HEK293T (cell line): Measurements from ENCODE around the gene RFC2.
"Not testable (repeated sequence)": the region's sequence is repeated elsewhere in the genome, so short reads cannot be mapped to it uniquely, and the experiment has no call there.

ENCODE experiments used
- CTCF ChIA-PET: fragments of 350-600 bp; formaldehyde crosslinking; extraction: SDS; loops from one replicate; lab custom pipeline; 2021; ENCODE audit warnings: antibody characterized with exemption, inconsistent platforms; lab: Yijun Ruan, JAX
- POLR2A ChIA-PET: fragments of 350-600 bp; formaldehyde crosslinking; extraction: SDS; loops from one replicate; lab custom pipeline; 2020; ENCODE audit warnings: antibody characterized with exemption, inconsistent platforms; lab: Yijun Ruan, JAX
- DNase-seq: peaks from one replicate; pipeline ENCODE4 v3.0.0; 2012; ENCODE audit warnings: mixed read lengths; ENCODE audit errors: extremely low spot score
- ARNT ChIP-seq: fragments of 450-650 bp; IDR thresholded peaks from 2 replicates; pipeline ENCODE4 v1.6.1; 2017; ENCODE audit warnings: mild to moderate bottlenecking
- BHLHE40 ChIP-seq: fragments of 450-650 bp; IDR thresholded peaks from 2 replicates; pipeline ENCODE4 v1.6.1; 2016; ENCODE audit warnings: mild to moderate bottlenecking, moderate library complexity, borderline replicate concordance
- CTBP1 ChIP-seq: fragments of 450-650 bp; IDR thresholded peaks from 2 replicates; pipeline ENCODE4 v1.6.1; 2016; ENCODE audit warnings: borderline replicate concordance
- ELF4 ChIP-seq: fragments of 450-650 bp; IDR thresholded peaks from 2 replicates; pipeline ENCODE4 v1.6.1; 2017; ENCODE audit warnings: antibody characterized with exemption
- FOXA1 ChIP-seq: fragments of 450-650 bp; IDR thresholded peaks from 2 replicates; pipeline ENCODE4 v1.6.1; 2016; ENCODE audit warnings: mild to moderate bottlenecking
- FOXK2 ChIP-seq: fragments of 450-650 bp; IDR thresholded peaks from 2 replicates; pipeline ENCODE4 v1.6.1; 2016; ENCODE audit warnings: mild to moderate bottlenecking
- FOXM1 ChIP-seq: fragments of 450-650 bp; IDR thresholded peaks from 2 replicates; pipeline ENCODE4 v1.6.1; 2017; ENCODE audit warnings: mild to moderate bottlenecking, borderline replicate concordance
- HDGF ChIP-seq: fragments of 450-650 bp; IDR thresholded peaks from 2 replicates; pipeline ENCODE4 v1.6.1; 2017; ENCODE audit warnings: antibody characterized with exemption, borderline replicate concordance
- L3MBTL2 ChIP-seq: fragments of 450-650 bp; conservative IDR thresholded peaks from 2 replicates; pipeline ENCODE4 v1.6.1; 2016; ENCODE audit warnings: mild to moderate bottlenecking
- LEF1 ChIP-seq: fragments of 450-650 bp; IDR thresholded peaks from 2 replicates; pipeline ENCODE4 v1.6.1; 2017; ENCODE audit warnings: mild to moderate bottlenecking, borderline replicate concordance
- NFRKB ChIP-seq: fragments of 450-650 bp; IDR thresholded peaks from 2 replicates; pipeline ENCODE4 v1.6.1; 2016; ENCODE audit warnings: mild to moderate bottlenecking, moderate library complexity
- SP1 ChIP-seq: fragments of 450-650 bp; IDR thresholded peaks from 2 replicates; pipeline ENCODE4 v1.6.1; 2017
- SUZ12 ChIP-seq: fragments of 450-650 bp; IDR thresholded peaks from 2 replicates; pipeline ENCODE4 v1.6.1; 2016; ENCODE audit warnings: mild to moderate bottlenecking
- TARDBP ChIP-seq: fragments of 450-650 bp; IDR thresholded peaks from 2 replicates; pipeline ENCODE4 v1.6.1; 2016
- ZNF384 ChIP-seq: fragments of 450-650 bp; IDR thresholded peaks from 2 replicates; pipeline ENCODE4 v1.6.1; 2016
- TF ChIP-seq, protein P1 (sequence below): fragments of 450-650 bp; IDR thresholded peaks from 2 replicates; pipeline ENCODE4 v1.6.1; 2016

Gene RFC2

DNA sequence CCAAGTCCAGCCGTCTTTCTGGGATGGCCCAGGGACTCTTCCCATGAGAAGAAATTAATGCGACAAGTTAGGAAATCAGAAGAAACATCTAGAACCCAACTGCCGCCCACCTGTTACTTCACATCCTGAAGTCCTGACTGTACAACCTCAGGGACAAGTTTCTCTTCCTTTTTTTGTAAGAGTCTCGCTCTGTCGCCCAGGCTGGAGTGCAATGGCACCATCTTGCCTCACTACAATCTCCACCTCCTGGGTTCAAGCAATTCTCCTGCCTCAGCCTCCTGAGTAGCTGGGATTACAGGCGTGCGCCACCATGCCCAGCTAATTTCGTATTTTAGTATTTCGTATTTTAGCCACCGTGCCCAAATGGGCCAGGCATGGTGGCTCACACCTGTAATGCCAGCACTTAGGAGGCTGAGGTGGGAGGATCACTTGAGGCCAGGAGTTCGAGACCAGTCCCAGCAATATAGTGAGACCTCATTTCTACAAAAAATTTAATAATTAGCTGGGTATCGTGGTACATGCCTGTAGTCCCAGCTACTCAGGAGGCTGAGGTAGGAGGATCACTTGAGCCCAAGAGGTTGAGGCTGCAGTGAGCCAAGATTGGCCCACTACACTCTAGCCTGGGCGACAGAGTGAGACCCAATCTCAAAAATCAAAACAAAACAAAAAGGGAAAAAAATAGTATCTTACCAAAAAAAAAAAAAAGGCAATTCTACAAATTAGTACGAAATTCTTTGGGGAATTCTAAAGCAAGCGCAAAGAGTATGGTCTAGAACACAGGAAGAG lies 23.6 kb downstream of the RFC2 start:
- ChIA-PET POLR2A (no interaction called here), CTCF (interaction anchor here (1.0 kb wide), 1 partner anchor 171 kb away, joined by 3 read pairs; no protein-coding TSS in a partner anchor)
- TF ChIP-seq ARNT (no peak), SP1 (no peak), SUZ12 (no peak), TARDBP (no peak), CTBP1 (no peak), FOXK2 (no peak), L3MBTL2 (no peak), NFRKB (no peak)
- DNase-seq = no peak

DNA sequence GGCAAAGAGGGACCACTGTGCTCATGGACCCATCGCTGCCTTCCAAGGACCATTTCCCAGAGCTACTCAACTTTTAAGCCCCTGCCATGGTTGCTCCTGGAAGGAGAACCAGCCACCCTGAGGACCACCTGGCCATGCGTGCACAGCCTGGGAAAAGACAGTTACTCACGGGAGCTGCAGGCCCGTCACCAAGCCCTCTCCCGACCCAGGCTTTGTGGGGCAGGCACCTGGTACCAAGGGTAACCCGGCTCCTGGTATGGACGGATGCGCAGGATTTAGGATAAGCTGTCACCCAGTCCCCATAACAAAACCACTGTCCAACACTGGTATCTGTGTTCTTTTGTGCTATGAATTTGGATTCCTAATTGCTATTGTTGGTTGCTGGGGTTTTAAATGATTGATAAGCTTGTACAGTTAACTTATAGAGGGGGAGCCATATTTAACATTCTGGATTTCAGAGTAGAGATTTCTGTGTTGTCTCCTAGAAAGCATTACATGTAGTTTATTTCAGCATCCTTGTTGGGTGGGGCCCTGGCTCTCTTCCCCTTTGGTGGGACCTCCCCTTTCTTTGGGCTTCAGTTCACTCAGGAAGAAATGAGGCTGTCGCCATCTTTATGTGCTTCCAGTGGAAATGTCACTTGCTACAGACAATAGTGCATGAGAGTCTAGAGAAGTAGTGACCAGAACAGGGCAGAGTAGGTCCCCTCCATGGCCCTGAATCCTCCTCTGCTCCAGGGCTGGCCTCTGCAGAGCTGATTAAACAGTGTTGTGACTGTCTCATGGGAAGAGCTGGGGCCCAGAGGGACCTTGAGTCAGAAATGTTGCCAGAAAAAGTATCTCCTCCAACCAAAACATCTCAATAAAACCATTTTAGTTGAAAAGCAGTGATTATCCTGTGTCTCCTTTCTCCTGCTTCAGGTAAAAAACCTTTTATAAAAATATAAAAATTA lies 25.0 kb downstream of the RFC2 start:
- ChIA-PET POLR2A (no interaction called here), CTCF (no interaction called here)
- TF ChIP-seq FOXM1 = no peak
- TF ChIP-seq SUZ12 = no peak
- TF ChIP-seq FOXA1 = no peak
- TF ChIP-seq LEF1 = no peak
- no peak for TF ChIP-seq CTBP1
- no peak for TF ChIP-seq ELF4
- TF ChIP-seq BHLHE40 = no peak
- TF ChIP-seq, protein P1, sequence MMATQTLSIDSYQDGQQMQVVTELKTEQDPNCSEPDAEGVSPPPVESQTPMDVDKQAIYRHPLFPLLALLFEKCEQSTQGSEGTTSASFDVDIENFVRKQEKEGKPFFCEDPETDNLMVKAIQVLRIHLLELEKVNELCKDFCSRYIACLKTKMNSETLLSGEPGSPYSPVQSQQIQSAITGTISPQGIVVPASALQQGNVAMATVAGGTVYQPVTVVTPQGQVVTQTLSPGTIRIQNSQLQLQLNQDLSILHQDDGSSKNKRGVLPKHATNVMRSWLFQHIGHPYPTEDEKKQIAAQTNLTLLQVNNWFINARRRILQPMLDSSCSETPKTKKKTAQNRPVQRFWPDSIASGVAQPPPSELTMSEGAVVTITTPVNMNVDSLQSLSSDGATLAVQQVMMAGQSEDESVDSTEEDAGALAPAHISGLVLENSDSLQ = no peak
- TF ChIP-seq NFRKB = no peak
- TF ChIP-seq FOXK2 = no peak
- no peak for TF ChIP-seq SP1
- TF ChIP-seq TARDBP = no peak
- TF ChIP-seq L3MBTL2 = no peak
- no peak for TF ChIP-seq HDGF
- no peak for TF ChIP-seq ZNF384
- no peak for TF ChIP-seq ARNT
- DNase-seq = no peak

GRCh38 chr7:74226633-74227032 lies 27.6 kb downstream of the RFC2 start:
- DNase-seq = no peak
- ChIA-PET CTCF (no interaction called here), POLR2A (no interaction called here)
- TF ChIP-seq LEF1 (no peak), ELF4 (no peak), ZNF384 (no peak), TARDBP (no peak), L3MBTL2 (no peak), FOXM1 (no peak)

DNA sequence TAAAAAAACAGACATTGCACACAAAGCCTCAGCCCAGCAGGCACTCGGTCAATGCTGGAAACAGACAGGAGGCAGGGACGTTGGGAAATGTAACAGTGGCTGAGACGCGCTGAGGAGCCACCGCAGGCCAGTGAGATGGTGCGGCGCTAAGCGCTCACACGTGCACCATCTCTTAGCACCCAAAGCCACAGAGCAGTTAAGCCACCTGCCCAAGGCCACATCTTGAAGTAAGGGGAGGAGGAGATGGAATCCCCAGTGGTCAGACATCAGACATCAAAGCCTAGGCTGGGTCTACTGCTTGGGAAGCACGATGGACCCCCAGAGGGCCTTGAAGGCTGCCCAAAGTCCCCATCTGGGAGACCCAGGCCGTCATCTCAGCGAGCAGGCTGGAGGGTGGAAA lies 28.8 kb downstream of the RFC2 start:
- POLR2A ChIA-PET = no interaction called here
- no peak for TF ChIP-seq ZNF384
- DNase-seq = no peak
- CTCF ChIA-PET = no interaction called here

DNA sequence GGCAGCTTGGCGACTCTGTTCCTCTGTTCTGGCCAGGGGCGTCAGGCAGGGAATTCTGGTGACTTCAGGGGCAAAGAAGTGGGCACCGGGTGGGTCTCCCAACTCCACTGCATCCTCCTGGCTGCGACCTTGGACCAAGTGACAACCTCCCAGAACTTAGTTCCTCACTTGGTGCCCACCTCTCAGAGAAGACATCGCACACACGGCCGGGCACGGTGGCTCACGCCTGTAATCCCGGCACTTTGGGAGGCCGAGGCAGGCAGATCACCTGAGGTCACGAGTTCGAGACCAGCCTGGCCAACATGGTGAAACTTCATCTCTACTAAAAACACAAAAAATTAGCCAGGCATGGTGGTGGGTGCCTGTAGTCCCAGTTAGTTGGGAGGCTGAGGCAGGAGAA lies 29.3 kb downstream of the RFC2 start:
- POLR2A ChIA-PET, CTCF ChIA-PET, DNase-seq: not testable (repeated sequence)

DNA sequence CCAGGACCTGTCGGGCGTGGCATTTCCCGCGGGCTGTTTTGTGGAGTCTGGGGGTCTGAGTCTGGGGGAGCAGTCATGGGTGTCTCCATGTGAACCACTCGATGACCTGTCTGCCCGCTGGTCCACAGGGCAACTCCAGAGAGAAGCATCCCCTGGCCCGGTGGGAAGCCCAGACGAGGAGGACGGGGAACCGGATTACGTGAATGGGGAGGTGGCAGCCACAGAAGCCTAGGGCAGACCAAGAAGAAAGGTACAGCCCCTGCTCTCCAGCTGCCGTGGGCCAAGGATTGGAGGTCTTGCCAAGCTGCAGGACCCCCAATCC lies 29.7 kb downstream of the RFC2 start:
- CTCF ChIA-PET = no interaction called here
- POLR2A ChIA-PET = no interaction called here
- DNase-seq = no peak
- no peak for TF ChIP-seq L3MBTL2
- no peak for TF ChIP-seq ARNT
- TF ChIP-seq ELF4 = no peak
- TF ChIP-seq, protein P1 = no peak
- no peak for TF ChIP-seq HDGF
- no peak for TF ChIP-seq FOXA1
- TF ChIP-seq BHLHE40 = no peak
- TF ChIP-seq SP1 = no peak
- TF ChIP-seq SUZ12 = no peak
- TF ChIP-seq NFRKB = no peak

- TF ChIP-seq FOXM1 (no peak), L3MBTL2 (no peak), ELF4 (no peak), FOXK2 (no peak), SP1 (no peak), CTBP1 (no peak), ARNT (no peak), BHLHE40 (no peak), LEF1 (no peak), ZNF384 (no peak), TARDBP (no peak), FOXA1 (no peak), NFRKB (no peak), HDGF (no peak), SUZ12 (no peak)
- TF ChIP-seq, protein P1 = no peak
- CTCF ChIA-PET = interaction anchor here (0.5 to 1.5 kb wide), 2 partner anchors 30 to 177 kb away, joined by 4 to 5 read pairs; no protein-coding TSS in a partner anchor
- POLR2A ChIA-PET = no interaction called here
- no peak for DNase-seq
Observed at GRCh38 chr7:74223711-74224510, 30.3 kb downstream of the RFC2 start.
